Endometrial microvascular endothelial cells (primary cell): ENCODE data around the gene NCKAP5L. TPM values are rescaled to one million over a fixed set of nuclear protein-coding genes. Genes with fewer than 3 reads are reported as not detected.

Experiments used
- in situ Hi-C: cut with HindIII; loops from 2 replicates; pipeline ENCODE4 v1.10.0; 2017; ENCODE audit warnings: low sequenced_read_pairs, low pct_unique_long_range_greater_than_20kb; ENCODE audit errors: inconsistent ontology term
- total RNA-seq: library from RNA; depleted of rRNA; stranded (reverse); fragments of >200 nt; gene quantifications from one replicate; pipeline ENCODE4 v1.2.3, GENCODE V29; 2015; ENCODE audit errors: inconsistent ontology term

The NCKAP5L gene
- total RNA-seq, 1 donor from 2014 or later, result 18.3 TPM

DNA sequence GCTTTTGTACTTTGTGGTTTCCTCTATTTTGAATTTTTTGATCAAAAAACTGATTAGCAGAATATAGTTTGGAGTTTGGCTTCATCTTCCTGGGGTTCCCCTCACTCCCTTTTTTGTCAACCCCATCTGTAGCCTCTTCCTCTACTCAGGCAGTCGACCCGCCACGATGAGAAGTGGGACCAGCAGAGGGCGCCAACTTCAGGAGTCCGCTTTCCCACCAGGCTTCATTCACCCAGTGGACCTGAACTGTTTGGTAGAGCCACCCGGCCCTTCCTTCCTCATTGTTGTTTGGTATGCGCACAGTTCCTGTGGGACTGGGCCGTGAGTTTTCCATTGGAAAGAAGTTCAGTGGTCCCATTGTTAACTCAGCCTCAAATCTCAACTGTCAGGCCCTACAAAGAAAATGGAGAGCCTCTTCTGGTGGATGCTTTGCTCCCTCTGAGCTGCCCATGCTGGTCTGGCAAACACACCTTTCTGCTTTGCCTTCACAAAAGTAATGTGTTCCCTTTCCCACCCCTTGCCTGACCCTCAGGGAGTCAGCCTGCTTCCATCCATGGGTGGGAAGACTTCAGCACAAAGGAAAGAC is 65.1 kb downstream of the NCKAP5L start:
- in situ Hi-C loops, result no loop called here

DNA sequence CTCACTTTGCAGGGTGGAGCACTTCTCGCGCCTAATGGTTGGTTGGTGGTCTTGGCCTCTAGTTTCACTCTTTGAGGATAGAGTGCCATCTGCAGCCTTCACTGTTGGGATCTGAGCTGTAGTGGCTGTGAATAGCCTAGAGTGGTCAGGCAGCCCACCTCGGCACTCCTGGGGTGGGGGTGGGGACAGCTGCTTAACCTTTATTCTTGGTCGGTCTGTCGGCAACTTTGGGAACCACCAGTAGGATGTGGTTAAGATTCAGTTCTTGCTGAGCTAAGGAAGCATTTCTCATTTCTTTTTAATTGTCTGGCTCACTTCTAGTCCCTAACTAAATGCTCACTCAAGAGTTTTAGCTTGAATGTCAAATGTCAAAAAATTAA is 65.8 kb downstream of the NCKAP5L start:
- in situ Hi-C loops, result no loop called here

DNA sequence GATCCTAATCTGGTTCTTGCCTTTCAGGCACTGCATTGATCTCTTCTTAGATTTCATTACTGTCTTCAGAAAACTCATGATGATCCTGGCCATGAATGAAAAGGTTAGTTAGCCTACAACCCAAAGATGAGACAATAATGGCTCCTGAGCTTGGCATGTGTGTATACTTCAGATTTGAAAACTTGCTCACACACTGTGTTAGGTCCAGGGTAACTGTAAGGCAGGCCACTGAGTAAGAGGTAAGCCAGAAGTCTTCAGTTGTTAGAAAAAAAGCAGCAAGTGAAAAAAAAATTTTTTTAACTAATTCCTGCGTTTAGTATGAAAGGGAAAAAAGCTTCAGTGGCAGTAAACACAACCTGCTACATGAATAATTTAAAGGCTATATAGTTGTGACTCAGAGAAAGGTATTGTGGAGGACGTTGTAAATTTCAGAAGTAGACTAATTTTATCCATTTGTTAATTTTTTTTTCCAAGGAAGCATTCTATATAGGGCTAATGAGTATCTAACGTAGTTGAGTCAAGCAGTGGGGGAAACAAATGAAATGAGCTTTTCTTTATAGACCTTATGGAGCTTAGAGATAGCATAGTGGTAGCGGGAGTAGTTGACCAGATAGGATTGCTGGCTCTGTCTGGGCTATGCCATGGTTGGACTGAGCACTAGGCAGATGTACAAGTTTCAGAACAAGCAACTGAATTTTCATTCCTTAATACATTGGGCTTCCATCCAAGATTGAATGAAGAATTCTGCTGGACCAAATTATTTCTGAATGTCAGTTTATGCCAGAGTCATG is 66.3 kb downstream of the NCKAP5L start:
- in situ Hi-C loops, result no loop called here

DNA sequence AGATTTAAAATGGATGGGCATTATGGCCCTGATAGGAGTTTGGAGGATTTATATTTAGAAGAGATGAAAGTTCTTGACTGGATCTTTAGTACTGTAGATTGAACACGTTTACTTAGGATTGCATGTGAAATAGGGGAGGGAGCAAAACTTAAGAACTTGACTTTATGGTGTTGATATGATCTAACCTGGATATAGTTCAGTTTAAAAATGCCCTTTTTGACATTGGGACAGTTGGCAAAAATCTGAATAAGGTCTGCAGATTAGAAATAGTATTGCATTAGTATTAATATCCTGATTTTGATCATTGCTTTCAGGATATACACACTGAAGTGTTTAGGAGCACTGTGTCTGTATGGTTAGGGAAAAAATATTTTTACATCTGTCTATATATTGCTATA is 77.2 kb downstream of the NCKAP5L start:
- in situ Hi-C loops, result no loop called here

DNA sequence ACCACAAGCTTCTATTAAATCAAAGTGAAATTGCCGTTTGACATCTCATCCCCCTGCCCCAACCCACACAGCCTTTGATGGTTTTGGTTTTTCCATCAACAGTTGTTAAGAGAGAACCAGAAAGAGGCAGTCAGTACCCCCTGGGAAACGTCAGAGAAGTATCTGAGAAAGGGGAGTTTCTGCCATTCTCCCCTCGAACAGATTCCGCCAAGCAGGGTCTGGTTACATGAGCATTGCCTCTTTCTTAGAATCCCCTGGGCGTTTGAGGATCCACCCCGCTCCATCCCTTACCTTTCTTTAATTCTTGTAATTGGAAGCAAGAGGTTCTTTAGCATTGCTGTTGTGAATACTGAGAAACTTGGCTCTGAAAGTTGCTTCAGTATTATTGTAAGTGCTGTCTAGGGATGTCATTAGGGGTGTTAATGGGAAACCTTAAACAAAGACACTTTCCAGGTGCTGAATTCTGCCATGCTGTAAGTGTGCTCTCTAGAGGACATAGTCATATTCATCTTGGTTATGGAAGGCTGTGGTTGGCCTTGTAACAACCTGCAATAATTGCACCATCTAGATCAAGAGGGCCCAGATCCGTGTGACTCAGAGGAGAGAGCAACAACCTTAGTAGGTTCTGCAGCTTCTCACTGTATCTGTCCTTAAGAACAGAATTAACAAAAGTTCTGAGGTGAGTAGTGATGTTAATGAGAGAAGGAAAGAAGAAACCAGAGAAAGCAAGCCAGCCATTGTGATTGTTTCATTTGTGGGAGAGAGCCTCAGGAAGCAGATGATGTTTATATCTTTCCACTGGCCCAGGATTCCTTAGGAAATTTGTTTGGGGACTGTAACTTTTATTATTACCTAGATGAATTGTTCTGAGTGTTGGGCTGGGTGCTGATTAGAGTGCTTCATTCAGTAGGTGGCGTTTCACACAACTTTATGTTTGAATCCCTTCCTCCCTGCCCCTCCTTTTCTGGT is 77.9 kb downstream of the NCKAP5L start:
- in situ Hi-C loops, result no loop called here

DNA sequence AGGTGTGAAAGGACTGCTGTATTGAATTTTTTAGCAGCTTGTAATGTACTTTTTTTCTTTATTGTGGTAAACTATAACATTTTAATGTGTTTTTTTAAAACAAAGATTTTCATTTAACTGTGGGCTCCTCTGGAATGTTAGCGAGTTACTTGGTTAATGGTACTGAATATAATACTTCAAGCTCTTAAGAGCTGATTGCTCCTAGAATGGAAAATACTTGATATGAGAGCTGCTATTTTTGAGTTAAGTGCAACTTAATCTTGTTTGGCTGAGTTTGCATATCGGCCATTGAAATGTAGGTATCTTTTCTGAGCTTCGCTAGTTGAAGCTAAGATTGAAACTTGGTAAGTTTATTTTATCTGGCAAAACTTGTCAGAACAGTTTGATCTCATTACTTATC is 79.4 kb downstream of the NCKAP5L start:
- in situ Hi-C loops, result no loop called here

DNA sequence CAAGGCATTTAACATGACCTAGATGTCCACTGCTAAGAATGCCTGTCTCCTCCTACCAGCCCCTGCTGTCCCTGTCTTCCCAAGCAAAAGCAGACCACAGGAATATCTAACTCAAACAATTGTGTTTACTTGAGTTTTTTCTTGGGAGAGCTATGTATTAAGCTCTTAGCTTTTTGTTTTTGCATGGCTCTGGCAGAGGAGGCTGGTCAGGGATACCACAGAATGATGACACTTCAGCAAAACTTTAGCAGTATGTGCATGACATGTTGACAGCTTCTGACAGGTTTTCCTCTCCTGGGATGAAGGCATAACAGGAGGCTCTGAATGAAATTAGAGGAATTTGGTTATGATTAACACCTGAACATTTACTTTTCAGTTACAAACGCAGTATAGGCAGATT is 79.9 kb downstream of the NCKAP5L start:
- in situ Hi-C loops, result no loop called here

DNA sequence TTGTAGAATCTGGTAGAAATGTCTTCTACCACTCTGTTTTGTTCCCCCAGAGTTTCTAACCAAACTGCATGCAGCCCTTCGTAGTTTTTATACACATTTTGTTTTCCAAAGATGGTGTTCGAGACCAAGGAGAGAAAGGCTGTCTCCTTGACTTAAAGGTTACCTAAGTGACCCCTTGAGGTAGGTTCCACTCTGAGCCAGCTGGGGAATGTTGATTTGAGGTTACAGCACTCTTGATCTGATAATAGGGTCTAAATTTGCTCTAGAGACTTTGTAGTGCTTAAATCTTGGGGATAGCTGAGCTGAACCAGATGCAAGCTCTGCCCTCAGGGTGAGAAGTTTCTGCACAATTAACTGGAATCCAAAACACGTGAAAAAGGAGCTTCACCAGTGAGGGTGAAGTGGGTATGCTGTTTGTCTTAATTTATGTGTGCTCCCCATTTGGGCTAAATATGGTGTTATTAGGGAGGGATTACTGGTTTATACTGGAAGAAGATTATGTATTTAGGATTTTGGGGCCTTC is 83.8 kb downstream of the NCKAP5L start:
- in situ Hi-C loops, result no loop called here

DNA sequence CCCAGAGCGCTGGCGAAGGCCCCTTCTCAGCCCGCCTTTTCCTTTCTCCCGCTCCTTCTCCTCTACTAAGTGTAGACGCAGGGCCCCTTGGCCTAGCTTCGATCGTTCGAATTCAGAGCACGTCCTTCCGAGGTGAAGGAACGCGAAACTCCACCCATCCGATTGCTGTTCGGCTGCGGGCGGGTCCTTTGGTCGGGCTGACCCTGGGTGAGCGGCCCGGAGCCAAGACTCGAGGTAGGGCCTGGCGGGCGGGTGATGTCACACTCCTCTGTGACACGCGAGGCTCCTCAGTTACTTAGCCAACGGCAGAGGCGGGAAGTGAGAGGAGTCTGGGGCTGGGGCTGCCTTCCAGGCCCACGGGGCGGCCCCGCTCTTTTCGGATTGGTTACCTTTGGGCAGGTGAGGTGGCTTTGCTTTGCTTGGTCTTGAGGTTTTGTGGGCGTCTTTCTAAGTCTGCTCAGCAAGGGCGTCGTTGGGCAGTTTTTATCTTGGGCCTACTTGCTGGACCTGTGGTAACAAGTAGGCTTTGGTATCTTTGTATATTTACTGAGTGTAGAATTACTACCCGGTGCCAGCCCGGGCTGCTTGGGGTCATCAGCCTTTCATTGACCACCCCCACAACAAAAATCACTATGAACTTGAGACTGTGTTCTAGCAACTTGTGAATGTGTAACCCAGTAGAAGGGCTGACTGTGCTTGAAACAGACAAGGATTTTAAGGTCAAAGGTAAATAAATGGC is 86.2 kb downstream of the NCKAP5L start:
- in situ Hi-C loops, result no loop called here

Other genes with a start within 250 kb of the NCKAP5L start
- gene FAM186B, start 222.8 kb downstream of the NCKAP5L start, total RNA-seq, result not detected
- gene PRPF40B, start 204.9 kb downstream of the NCKAP5L start, total RNA-seq, result 7.2 TPM
- 46.6 TPM for gene FMNL3, start 121.0 kb downstream of the NCKAP5L start, total RNA-seq
- 415 TPM for gene TMBIM6, start 86.9 kb downstream of the NCKAP5L start, total RNA-seq
- 3.4 TPM for gene BCDIN3D, start 14.7 kb upstream of the NCKAP5L start, total RNA-seq
- gene FAIM2, start 75.5 kb upstream of the NCKAP5L start, total RNA-seq, result not detected
- gene AQP2, start 122.3 kb upstream of the NCKAP5L start, total RNA-seq, result not detected
- not detected for gene AQP5, start 133.5 kb upstream of the NCKAP5L start, total RNA-seq
- gene AQP6, start 144.5 kb upstream of the NCKAP5L start, total RNA-seq, result not detected
- 56.6 TPM for gene RACGAP1, start 197.1 kb upstream of the NCKAP5L start, total RNA-seq
- gene ASIC1, start 229.2 kb upstream of the NCKAP5L start, total RNA-seq, result not detected